HEK293 (cell line): ENCODE results near the gene KRCC1.

ENCODE experiments used
- CTCF ChIP-seq: fragments of 450-650 bp; formaldehyde crosslinking; IDR thresholded peaks from 2 replicates; pipeline ENCODE4 v1.5.1; 2016; ENCODE audit warnings: missing biosample characterization, missing genetic modification characterization
- PBX3 ChIP-seq: sonication (generic); formaldehyde crosslinking; IDR thresholded peaks from 2 replicates; pipeline ENCODE4 v1.8.1; 2022; ENCODE audit warnings: mild to moderate bottlenecking, moderate library complexity, missing genetic modification reagents
- WT1 ChIP-seq: fragments of 450-650 bp; formaldehyde crosslinking; IDR thresholded peaks from 2 replicates; pipeline ENCODE4 v1.5.1; 2016; ENCODE audit warnings: missing biosample characterization, missing genetic modification characterization
- ZFHX2 ChIP-seq: fragments of 450-650 bp; formaldehyde crosslinking; conservative IDR thresholded peaks from 2 replicates; pipeline ENCODE4 v1.5.1; 2016; ENCODE audit warnings: missing biosample characterization, missing genetic modification characterization
- ZNF138 ChIP-seq: fragments of 450-650 bp; formaldehyde crosslinking; IDR thresholded peaks from 2 replicates; pipeline ENCODE4 v1.5.1; 2016; ENCODE audit warnings: missing biosample characterization, missing genetic modification characterization, borderline replicate concordance
- ZNF169 ChIP-seq: fragments of 450-650 bp; formaldehyde crosslinking; IDR thresholded peaks from 2 replicates; pipeline ENCODE4 v1.5.1; 2016; ENCODE audit warnings: missing biosample characterization, missing genetic modification characterization
- ZNF266 ChIP-seq: fragments of 450-650 bp; formaldehyde crosslinking; IDR thresholded peaks from 2 replicates; pipeline ENCODE4 v1.5.1; 2016; ENCODE audit warnings: missing biosample characterization, missing genetic modification characterization, low read depth
- ZNF785 ChIP-seq: fragments of 450-650 bp; formaldehyde crosslinking; IDR thresholded peaks from 2 replicates; pipeline ENCODE4 v1.5.1; 2016; ENCODE audit warnings: missing biosample characterization, missing genetic modification characterization

DNA sequence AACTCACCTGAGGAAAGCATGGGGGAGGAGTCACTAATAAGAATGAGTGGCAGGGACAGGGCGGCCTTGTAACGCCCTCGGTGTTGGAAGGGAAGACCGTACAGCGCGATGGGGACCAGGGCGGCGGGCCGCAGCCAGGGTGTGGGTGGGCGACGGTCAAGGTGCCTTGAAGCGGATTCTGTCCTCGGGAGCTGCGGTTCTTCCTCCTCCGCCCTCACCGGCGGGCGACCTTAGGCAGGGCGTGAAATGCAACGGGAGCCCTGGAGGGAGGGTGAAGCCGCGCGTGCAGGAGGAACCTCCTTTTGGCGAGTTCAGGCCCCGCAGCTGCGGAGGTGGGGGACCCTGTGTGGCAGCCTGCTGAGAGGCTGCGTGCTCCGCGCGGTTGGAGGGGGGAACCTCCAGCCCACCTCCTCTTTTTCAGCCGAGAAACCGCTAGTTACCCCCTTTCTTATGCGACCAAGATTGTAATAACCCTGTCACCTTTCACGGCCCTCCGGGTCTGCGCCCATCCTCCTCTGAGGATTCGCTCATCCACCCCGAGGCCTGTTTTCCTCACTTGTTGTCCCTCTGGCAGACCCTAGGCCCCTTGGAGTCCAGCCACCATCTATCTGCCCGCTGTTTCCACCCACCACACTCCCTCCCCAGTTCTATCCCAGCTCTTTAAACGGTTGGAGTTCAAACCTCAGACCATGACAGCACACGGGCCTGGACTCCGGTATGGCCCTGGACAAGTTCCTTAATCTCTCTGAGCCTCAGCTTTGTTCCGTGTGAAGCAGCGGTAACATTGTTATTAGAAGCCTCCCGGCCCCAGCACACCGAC lies 38.4 kb downstream of the KRCC1 start:
- TF ChIP-seq ZFHX2 (tag by site-specific recombination) = no peak
- no peak for TF ChIP-seq ZNF785 (tag by site-specific recombination)
- TF ChIP-seq ZNF266 = no peak
- TF ChIP-seq CTCF (tag by site-specific recombination) = no peak
- TF ChIP-seq ZNF169 (tag by site-specific recombination) = no peak
- TF ChIP-seq ZNF138 (tag by site-specific recombination) = no peak
- no peak for TF ChIP-seq WT1 (tag by site-specific recombination)
- TF ChIP-seq PBX3 (CRISPR knock-in tag) = no peak
